Activated T-cell treated with anti-CD3 and anti-CD28 coated beads, Interleukin-2, amount 50 U/mL, for 24 hours (primary cell): ENCODE measurements around the gene CYB5A.

Source experiments
- DNase-seq: peaks from one replicate; pipeline ENCODE4 v3.0.0-alpha.2; 2020
- H3K27ac Mint-ChIP-seq: 2 replicates; pipeline ENCODE4 v1.8.0; 2020; ENCODE audit warnings: mild to moderate bottlenecking, mixed read lengths
- H3K27me3 Mint-ChIP-seq: 2 replicates; pipeline ENCODE4 v1.8.0; 2020; ENCODE audit warnings: mixed read lengths
- H3K36me3 Mint-ChIP-seq: 2 replicates; pipeline ENCODE4 v1.8.0; 2020; ENCODE audit warnings: low read depth, mixed read lengths
- H3K4me1 Mint-ChIP-seq: 2 replicates; pipeline ENCODE4 v1.8.0; 2020; ENCODE audit warnings: low read depth, mixed read lengths
- H3K4me3 Mint-ChIP-seq: 2 replicates; pipeline ENCODE4 v1.8.0; 2020; ENCODE audit warnings: mild to moderate bottlenecking, moderate library complexity, mixed read lengths
- H3K9me3 Mint-ChIP-seq: 2 replicates; pipeline ENCODE4 v1.8.0; 2020; ENCODE audit warnings: mixed read lengths

The CYB5A gene

GRCh38 chr18:74275736-74276135, 16.0 kb downstream of the CYB5A start:
- Mint-ChIP-seq H3K4me3 (no peak overlapping the region), H3K27ac (no peak overlapping the region), H3K9me3 (no peaks in the 10 kb centered on the region), H3K27me3 (no peaks in the 10 kb centered on the region), H3K4me1 (no peaks in the 10 kb centered on the region), H3K36me3 (no peaks in the 10 kb centered on the region)
- no peak for DNase-seq

GRCh38 chr18:74274700-74275099, 17.1 kb downstream of the CYB5A start:
- no peak for DNase-seq
- Mint-ChIP-seq H3K9me3 (no peaks in the 10 kb centered on the region), H3K36me3 (no peaks in the 10 kb centered on the region), H3K27me3 (no peaks in the 10 kb centered on the region), H3K27ac (no peak overlapping the region), H3K4me3 (no peak overlapping the region), H3K4me1 (no peaks in the 10 kb centered on the region)

GRCh38 chr18:74273394-74273793, 18.4 kb downstream of the CYB5A start:
- H3K9me3 Mint-ChIP-seq, result no peaks in the 10 kb centered on the region
- no peak overlapping the region for H3K4me3 Mint-ChIP-seq
- no peak overlapping the region for H3K27ac Mint-ChIP-seq
- no peak for DNase-seq
- H3K36me3 Mint-ChIP-seq, result no peaks in the 10 kb centered on the region
- peaks cover 4% of the 10 kb centered on the region for H3K4me1 Mint-ChIP-seq
- H3K27me3 Mint-ChIP-seq, result no peaks in the 10 kb centered on the region

- Mint-ChIP-seq H3K9me3 (no peaks in the 10 kb centered on the region), H3K4me1 (peaks cover 4% of the 10 kb centered on the region), H3K36me3 (no peaks in the 10 kb centered on the region), H3K4me3 (no peak overlapping the region), H3K27ac (no peak overlapping the region), H3K27me3 (no peaks in the 10 kb centered on the region)
- no peak for DNase-seq
These were observed 20.1 kb downstream of the CYB5A start for GRCh38 chr18:74271635-74272034.

- Mint-ChIP-seq H3K4me1 (peaks cover 9% of the 10 kb centered on the region), H3K36me3 (peaks cover 1% of the 10 kb centered on the region), H3K4me3 (no peak overlapping the region), H3K27me3 (no peaks in the 10 kb centered on the region), H3K9me3 (no peaks in the 10 kb centered on the region), H3K27ac (no peak overlapping the region)
- DNase-seq, result no peak
These were observed 22.7 kb downstream of the CYB5A start for GRCh38 chr18:74268933-74269620.

- no peaks in the 10 kb centered on the region for H3K9me3 Mint-ChIP-seq
- peaks cover 9% of the 10 kb centered on the region for H3K4me1 Mint-ChIP-seq
- no peak overlapping the region for H3K4me3 Mint-ChIP-seq
- H3K36me3 Mint-ChIP-seq, result peaks cover 4% of the 10 kb centered on the region
- no peak for DNase-seq
- no peaks in the 10 kb centered on the region for H3K27me3 Mint-ChIP-seq
- H3K27ac Mint-ChIP-seq, result no peak overlapping the region
These were observed 23.6 kb downstream of the CYB5A start for GRCh38 chr18:74268175-74268574.

GRCh38 chr18:74266161-74266560, 25.6 kb downstream of the CYB5A start:
- H3K36me3 Mint-ChIP-seq, result peaks cover 19% of the 10 kb centered on the region
- H3K9me3 Mint-ChIP-seq, result no peaks in the 10 kb centered on the region
- no peak overlapping the region for H3K4me3 Mint-ChIP-seq
- no peak overlapping the region for H3K27ac Mint-ChIP-seq
- H3K4me1 Mint-ChIP-seq, result peaks cover 9% of the 10 kb centered on the region
- DNase-seq, result no peak
- no peaks in the 10 kb centered on the region for H3K27me3 Mint-ChIP-seq

- peaks cover 9% of the 10 kb centered on the region for H3K4me1 Mint-ChIP-seq
- DNase-seq, result no peak
- H3K36me3 Mint-ChIP-seq, result peaks cover 24% of the 10 kb centered on the region
- no peak overlapping the region for H3K27ac Mint-ChIP-seq
- no peaks in the 10 kb centered on the region for H3K27me3 Mint-ChIP-seq
- H3K4me3 Mint-ChIP-seq, result no peak overlapping the region
- H3K9me3 Mint-ChIP-seq, result no peaks in the 10 kb centered on the region
These were observed 26.1 kb downstream of the CYB5A start for GRCh38 chr18:74265546-74266098.

- no peak overlapping the region for H3K4me3 Mint-ChIP-seq
- H3K27me3 Mint-ChIP-seq, result no peaks in the 10 kb centered on the region
- DNase-seq, result no peak
These were observed 27.3 kb downstream of the CYB5A start for GRCh38 chr18:74264303-74265020.

GRCh38 chr18:74261053-74261713, 30.6 kb downstream of the CYB5A start:
- Mint-ChIP-seq H3K27me3 (no peaks in the 10 kb centered on the region), H3K9me3 (no peaks in the 10 kb centered on the region), H3K4me3 (no peak overlapping the region), H3K4me1 (peaks cover 5% of the 10 kb centered on the region), H3K36me3 (peaks cover 52% of the 10 kb centered on the region), H3K27ac (no peak overlapping the region)
- DNase-seq, result no peak

More at GRCh38 chr18:74264303-74265020, 27.3 kb downstream of the CYB5A start:
- peaks cover 33% of the 10 kb centered on the region for H3K36me3 Mint-ChIP-seq
- H3K4me1 Mint-ChIP-seq, result peaks cover 7% of the 10 kb centered on the region
- no peaks in the 10 kb centered on the region for H3K9me3 Mint-ChIP-seq
- H3K27ac Mint-ChIP-seq, result peak overlapping the region; percentile 16

GRCh38 chr18:74259347-74259746, 32.4 kb downstream of the CYB5A start:
- Mint-ChIP-seq H3K36me3 (peaks cover 63% of the 10 kb centered on the region), H3K4me3 (no peak overlapping the region), H3K9me3 (no peaks in the 10 kb centered on the region), H3K27ac (no peak overlapping the region), H3K27me3 (no peaks in the 10 kb centered on the region), H3K4me1 (peaks cover 2% of the 10 kb centered on the region)
- no peak for DNase-seq

GRCh38 chr18:74257083-74257482, 34.7 kb downstream of the CYB5A start:
- DNase-seq, result no peak
- no peak overlapping the region for H3K27ac Mint-ChIP-seq
- no peak overlapping the region for H3K4me3 Mint-ChIP-seq
- H3K9me3 Mint-ChIP-seq, result no peaks in the 10 kb centered on the region
- no peaks in the 10 kb centered on the region for H3K27me3 Mint-ChIP-seq
- peaks cover 65% of the 10 kb centered on the region for H3K36me3 Mint-ChIP-seq
- H3K4me1 Mint-ChIP-seq, result peaks cover 5% of the 10 kb centered on the region

- peaks cover 61% of the 10 kb centered on the region for H3K36me3 Mint-ChIP-seq
- H3K9me3 Mint-ChIP-seq, result no peaks in the 10 kb centered on the region
- DNase-seq, result no peak
- H3K27me3 Mint-ChIP-seq, result no peaks in the 10 kb centered on the region
- H3K4me3 Mint-ChIP-seq, result no peak overlapping the region
- no peak overlapping the region for H3K27ac Mint-ChIP-seq
- H3K4me1 Mint-ChIP-seq, result peaks cover 12% of the 10 kb centered on the region
These were observed 35.6 kb downstream of the CYB5A start for GRCh38 chr18:74256190-74256589.

- no peaks in the 10 kb centered on the region for H3K9me3 Mint-ChIP-seq
- no peak overlapping the region for H3K4me3 Mint-ChIP-seq
- H3K4me1 Mint-ChIP-seq, result peaks cover 13% of the 10 kb centered on the region
- H3K27ac Mint-ChIP-seq, result no peak overlapping the region
- peaks cover 54% of the 10 kb centered on the region for H3K36me3 Mint-ChIP-seq
- DNase-seq, result no peak
- H3K27me3 Mint-ChIP-seq, result no peaks in the 10 kb centered on the region
These were observed 36.6 kb downstream of the CYB5A start for GRCh38 chr18:74255131-74255616.

- peak overlapping the region; percentile 74 for H3K27ac Mint-ChIP-seq
- H3K4me3 Mint-ChIP-seq, result no peak overlapping the region
- peaks cover 35% of the 10 kb centered on the region for H3K36me3 Mint-ChIP-seq
- H3K9me3 Mint-ChIP-seq, result no peaks in the 10 kb centered on the region
- no peaks in the 10 kb centered on the region for H3K27me3 Mint-ChIP-seq
- H3K4me1 Mint-ChIP-seq, result peaks cover 20% of the 10 kb centered on the region
- DNase-seq, result no peak
These were observed 39.7 kb downstream of the CYB5A start for GRCh38 chr18:74252039-74252395.
